Fibroblast of the aortic adventitia (primary cell): ENCODE results near the gene TANC1. TPM values are rescaled to one million over a fixed set of nuclear protein-coding genes. Genes with fewer than 3 reads are reported as not detected.
A peak's percentile ranks its signal among the peaks of the same experiment; 100 is the strongest.

Experiments
- DNase-seq: peaks from one replicate; pipeline ENCODE4 v3.0.0-alpha.2; 2010; ENCODE audit warnings: low read depth
- H3K4me3 ChIP-seq: 2 replicates; pipeline ENCODE4 v1.5.1; 2011; ENCODE audit warnings: low read depth, mild to moderate bottlenecking, control low read depth, low read length, moderate library complexity
- CTCF ChIP-seq: IDR thresholded peaks from 2 replicates; pipeline ENCODE4 v1.5.1; 2011; ENCODE audit warnings: mild to moderate bottlenecking, low read length, control low read depth, inconsistent platforms; ENCODE audit not compliant: insufficient read depth
- total RNA-seq: library from RNA; depleted of rRNA; stranded (reverse); fragments of >200 nt; gene quantifications from 2 replicates; pipeline ENCODE4 v1.2.3, GENCODE V29; 2012; ENCODE audit warnings: low replicate concordance

TANC1 gene
- total RNA-seq, 1 donor: 11.9 TPM

GRCh38 chr2:159052157-159052601 lies 83.7 kb downstream of the TANC1 start:
- DNase-seq: no peak
- no peak overlapping the region for H3K4me3 ChIP-seq
- TF ChIP-seq CTCF: no peak

- no peak for TF ChIP-seq CTCF
- DNase-seq: peak; percentile 69
- H3K4me3 ChIP-seq: no peak overlapping the region
Measured at GRCh38 chr2:159053161-159054031, 85.0 kb downstream of the TANC1 start.

- H3K4me3 ChIP-seq: no peak overlapping the region
- TF ChIP-seq CTCF: no peak
- DNase-seq: no peak
Measured at GRCh38 chr2:159054032-159054334, 85.5 kb downstream of the TANC1 start.

- TF ChIP-seq CTCF: no peak
- no peak overlapping the region for H3K4me3 ChIP-seq
- DNase-seq: no peak
Measured at GRCh38 chr2:159054985-159055384, 86.5 kb downstream of the TANC1 start.

- TF ChIP-seq CTCF: no peak
- H3K4me3 ChIP-seq: no peak overlapping the region
- no peak for DNase-seq
Measured at GRCh38 chr2:159060518-159060917, 92.1 kb downstream of the TANC1 start.

- no peak for DNase-seq
- H3K4me3 ChIP-seq: no peak overlapping the region
- no peak for TF ChIP-seq CTCF
Measured at GRCh38 chr2:159063677-159064076, 95.2 kb downstream of the TANC1 start.
